Adrenal gland (tissue), 12 donors: ENCODE data around the gene MPDZ. TPM values are rescaled to one million over a fixed set of nuclear protein-coding genes. Genes with fewer than 3 reads are reported as not detected.

Experiments
- DNase-seq, 7 donors: peaks; one replicate each; pipeline ENCODE4 v3.0.0-alpha.2; 2019 to 2020
- H3K27ac ChIP-seq, 5 donors: fragments of 200-600 bp; sonication (generic) in 4 of 5; 1 replicate in 3 of 5; 2 replicates in 2 of 5; pipeline versions ENCODE4 v1.5.1 to v1.8.0; 2016 to 2020; ENCODE audit warnings: mild to moderate bottlenecking in 1 of 5
- H3K27me3 ChIP-seq: fragments of 200-600 bp; 2 replicates; pipeline ENCODE4 v1.8.0; 2021
- H3K36me3 ChIP-seq, 2 donors: fragments of 200-600 bp; replicated peaks in 1 of 2; 1 replicate in 1 of 2; 2 replicates in 1 of 2; pipeline versions ENCODE4 v1.5.1 to v1.8.0; 2018 to 2022
- H3K4me1 ChIP-seq, 2 donors: fragments of 200-600 bp; replicated peaks in 1 of 2; 1 replicate in 1 of 2; 2 replicates in 1 of 2; pipeline versions ENCODE4 v1.5.1 to v1.8.0; 2018 to 2021
- H3K4me3 ChIP-seq, 4 donors: fragments of 200-600 bp; sonication (generic) in 3 of 4; one replicate each; pipeline ENCODE4 v1.5.1; 2016 to 2018
- H3K9me3 ChIP-seq, 3 donors: fragments of 200-600 bp; sonication (generic) in 1 of 3; replicated peaks in 1 of 3; 1 replicate in 2 of 3; 2 replicates in 1 of 3; pipeline versions ENCODE4 v1.5.1 to v1.8.0; 2016 to 2021
- CTCF ChIP-seq, 6 experiments: fragments of 450-650 bp in 4 of 6; fragments of 200-600 bp in 2 of 6; sonication (generic) in 1 of 6; IDR thresholded peaks; 1 replicate in 5 of 6; 2 replicates in 1 of 6; pipeline versions ENCODE4 v1.5.1 to v1.8.0; 2016 to 2021; ENCODE audit warnings: antibody characterized with exemption in 6 of 6, mild to moderate bottlenecking in 2 of 6, moderate library complexity in 1 of 6
- POLR2A ChIP-seq, 2 donors: fragments of 450-650 bp; IDR thresholded peaks; one replicate each; pipeline ENCODE4 v1.6.1; 2017; ENCODE audit warnings: antibody characterized with exemption in 2 of 2, mild to moderate bottlenecking in 2 of 2, moderate library complexity in 1 of 2
- whole genome bisulfite sequencing, 4 donors: extraction: QIAGEN DNeasy Blood & Tissue Kit in 2 of 4; methylation state at CpG; one replicate each; pipeline versions ENCODE4 v1.1.5 to v1.1.7; 2013 to 2017; 5-methylcytosine and 5-hydroxymethylcytosine counted together
- intact Hi-C, 2 donors: fragments of 100-400 bp; cut with DNase I; formaldehyde crosslinking; loops; one replicate each; pipeline versions ENCODE4 v1.14.1 to v1.15.0; 2022 to 2023
- polyA plus RNA-seq, 3 donors: library from polyadenylated mRNA; stranded (reverse); fragments of 200-250 nt in 2 of 3; fragments of 350-450 nt in 1 of 3; fragmentation: Illumina TruSeq in 1 of 3; extraction: RNeasy Lipid Tissue Mini Kit (QIAGEN cat#74804) in 1 of 3; gene quantifications; one replicate each; pipeline ENCODE4 v1.2.3, GENCODE V29; 2013 to 2014
- total RNA-seq, 9 donors: library from RNA; depleted of rRNA in 4 of 9; stranded (reverse); fragments of >200 nt in 4 of 9; fragments of 120-200 nt in 1 of 9; fragmentation: NEBNext Ultra II Directional in 1 of 9; extraction: Animal tissue kit (Norgen Biotek cat#: 25700) in 1 of 9; gene quantifications; one replicate each; pipeline versions ENCODE4 v1.1.0 to v1.2.4, GENCODE V29; 2013 to 2023
- donor health status: healthy with polysubstance abuse.
- donor health status: Bipolar disorder and iron deficiency.
- donor health status: DM: yes; HTN: yes; CAD: no.
- donor health status: DM: no; HTN: no; CAD: no.
- donor health status: DM: no; HTN: no; CAD: no.
- donor health status: DM: yes; HTN: yes; CAD: no.

MPDZ gene
- total and polyA plus RNA-seq, 12 donors, result 10.7 to 46.0 (median 27.7) TPM

- H3K27ac ChIP-seq, result no peak overlapping the region
- 71 to 90% (median 77%) methylated on average over 2 of the region's 2 CpGs for WGBS, 4 donors
- no peaks in the 10 kb centered on the region for H3K27me3 ChIP-seq
Observed at GRCh38 chr9:13144166-13144775, 135.2 kb downstream of the MPDZ start.

GRCh38 chr9:13143281-13143680 is 136.2 kb downstream of the MPDZ start:
- DNase-seq, result no peak
- H3K4me1 ChIP-seq, result no peaks in the 10 kb centered on the region
- no peak overlapping the region for H3K4me3 ChIP-seq
- H3K9me3 ChIP-seq, result no peaks in the 10 kb centered on the region
- H3K36me3 ChIP-seq, result peaks cover 0 to 4% of the 10 kb centered on the region in 2 donors
- TF ChIP-seq CTCF (IDR thresholded peaks at IDR 0.05) (no peak), POLR2A (IDR thresholded peaks at IDR 0.05) (no peak)
- intact Hi-C loops, result no loop called here
- H3K27me3 ChIP-seq, result no peaks in the 10 kb centered on the region
- 74 to 90% (median 86%) methylated on average over 5 of the region's 5 CpGs for WGBS, 4 donors
- H3K27ac ChIP-seq, result no peak overlapping the region

More at GRCh38 chr9:13144166-13144775, 135.2 kb downstream of the MPDZ start:
- DNase-seq, result no peak
- peaks cover 0 to 4% of the 10 kb centered on the region in 2 donors for H3K36me3 ChIP-seq
- no peaks in the 10 kb centered on the region for H3K9me3 ChIP-seq
- TF ChIP-seq CTCF (IDR thresholded peaks at IDR 0.05) (no peak), POLR2A (IDR thresholded peaks at IDR 0.05) (no peak)
- intact Hi-C loops, result no loop called here
- no peak overlapping the region for H3K4me3 ChIP-seq
- H3K4me1 ChIP-seq, result no peaks in the 10 kb centered on the region

GRCh38 chr9:13142776-13143175 is 136.7 kb downstream of the MPDZ start:
- intact Hi-C loops, result no loop called here
- no peak overlapping the region for H3K4me3 ChIP-seq
- no peaks in the 10 kb centered on the region for H3K27me3 ChIP-seq
- WGBS, 4 donors, result 87 to 96% (median 93%) methylated on average over 3 of the region's 3 CpGs
- no peak overlapping the region for H3K27ac ChIP-seq
- no peak for DNase-seq
- TF ChIP-seq CTCF (IDR thresholded peaks at IDR 0.05) (no peak), POLR2A (IDR thresholded peaks at IDR 0.05) (no peak)
- H3K9me3 ChIP-seq, result no peaks in the 10 kb centered on the region
- H3K36me3 ChIP-seq, result peaks cover 0 to 4% of the 10 kb centered on the region in 2 donors
- H3K4me1 ChIP-seq, result no peaks in the 10 kb centered on the region

GRCh38 chr9:13141629-13142028 is 137.9 kb downstream of the MPDZ start:
- Histone ChIP-seq H3K9me3 (no peaks in the 10 kb centered on the region), H3K4me1 (no peaks in the 10 kb centered on the region), H3K27me3 (no peaks in the 10 kb centered on the region), H3K36me3 (peaks cover 0 to 4% of the 10 kb centered on the region in 2 donors), H3K27ac (no peak overlapping the region), H3K4me3 (no peak overlapping the region)
- whole genome bisulfite sequencing, 4 donors, result 70 to 85% (median 81%) methylated on average over 5 of the region's 5 CpGs
- no peak for DNase-seq
- intact Hi-C loops, result no loop called here
- no peak for TF ChIP-seq CTCF (IDR thresholded peaks at IDR 0.05)
- TF ChIP-seq POLR2A (IDR thresholded peaks at IDR 0.05), result no peak
